ENCODE results near the gene SLC6A18. TPM values are rescaled to one million over a fixed set of nuclear protein-coding genes. Genes with fewer than 3 reads are reported as not detected.

Gene SLC6A18
- total and polyA plus RNA-seq, 10 of the 15 experiments (the other 5 are each of a cell fraction or from before 2014, with no cell fraction given) = not detected

- Histone ChIP-seq H3K27ac (ENCODE audit: control insufficient read depth, insufficient read depth) (no peak overlapping the region), H2AFZ (ENCODE audit: control insufficient read depth, low read depth, low read length) (no peak overlapping the region), H3K9ac (ENCODE audit: control insufficient read depth, insufficient read depth, low read length) (no peak overlapping the region), H3K4me1 (ENCODE audit: control insufficient read depth, insufficient read depth, low read length) (no peaks in the 10 kb centered on the region), H3K4me3 (no peak overlapping the region), H4K20me1 (ENCODE audit: control insufficient read depth, insufficient read depth) (no peaks in the 10 kb centered on the region), H3K9me3 (replicated peaks; ENCODE audit: control insufficient read depth, insufficient read depth, low read length) (no peaks in the 10 kb centered on the region; the same call in 2 of the 3 replicates), H3K79me2 (ENCODE audit: control insufficient read depth, insufficient read depth, low read length) (no peaks in the 10 kb centered on the region), H3K36me3 (ENCODE audit: control insufficient read depth in 2 of 2, insufficient read depth in 2 of 2, low read length in 1 of 2) (peaks cover 0 to 14% of the 10 kb centered on the region in 2 experiments; a peak in 2 of 4 replicates), H3K4me2 (ENCODE audit: control insufficient read depth, insufficient read depth) (no peak overlapping the region), H3K27me3 (replicated peaks in 1 of 2; ENCODE audit: control insufficient read depth in 2 of 2, insufficient read depth in 2 of 2, low read length in 1 of 2) (no peaks in the 10 kb centered on the region)
- ChIA-PET POLR2A (no interaction called here), CTCF (no interaction called here), RAD21 (ENCODE audit: unreplicated experiment) (no interaction called here), SMC1A (ENCODE audit: uncharacterized antibody, unreplicated experiment) (no interaction called here)
- 58% methylated on average over 10 of the region's 10 CpGs for WGBS (ENCODE audit: insufficient coverage, insufficient replicate concordance, low lambda C conversion rate, missing lambda C conversion rate)
- TF ChIP-seq SREBF1 (IDR thresholded peaks at IDR 0.05; ENCODE audit: low read length) (no peak), KAT2A (conservative IDR thresholded peaks at IDR 0.05; ENCODE audit: control insufficient read depth, low read depth, low read length) (no peak), POLR2A (IDR thresholded peaks at IDR 0.05; ENCODE audit: low read depth, low read length) (no peak), TARDBP (IDR thresholded peaks at IDR 0.05; ENCODE audit: borderline replicate concordance) (no peak), CHD1 (IDR thresholded peaks at IDR 0.05; ENCODE audit: low read depth, low read length) (no peak), CREB1 (IDR thresholded peaks at IDR 0.05; ENCODE audit: low read depth) (no peak), POLR2AphosphoS2 (IDR thresholded peaks at IDR 0.05; ENCODE audit: low read depth, low read length) (no peak), FOS (IDR thresholded peaks at IDR 0.05; ENCODE audit: borderline replicate concordance, extremely low read depth, insufficient read length) (no peak), MTA2 (IDR thresholded peaks at IDR 0.05; ENCODE audit: low read depth) (no peak), RUNX3 (IDR thresholded peaks at IDR 0.05; ENCODE audit: low read length) (no peak), E2F4 (IDR thresholded peaks at IDR 0.05; ENCODE audit: low read depth, low read length) (no peak)
- intact Hi-C loops (cut with micrococcal nuclease; ENCODE audit: unreplicated experiment) = no loop called here
- no TSS peak for BruUV-seq (replicated peaks)
- ATAC-seq (no peak), DNase-seq (ENCODE audit: low read depth, low spot score) (no peak), FAIRE-seq (no peak)
- in situ Hi-C loops (cut with MboI) = no loop called here
These were observed 52.6 kb downstream of the SLC6A18 start for GRCh38 chr5:1277781-1278180.
